GM23338 (cell line): ENCODE data around the gene NLGN1.

Experiments used
- CTCF ChIP-seq, 2 experiments: fragments of 200-600 bp in 1 of 2; sonication (generic) in 1 of 2; conservative IDR thresholded peaks; 2 replicates each; pipeline versions ENCODE4 v1.5.1 to v1.6.1; 2016 to 2017; ENCODE audit warnings: antibody characterized with exemption in 2 of 2, low read depth in 2 of 2, mild to moderate bottlenecking in 2 of 2, moderate library complexity in 1 of 2
- EZH2phosphoT487 ChIP-seq: fragments of 200-600 bp; sonication (generic); IDR thresholded peaks from one replicate; pipeline ENCODE4 v1.8.1; 2018; ENCODE audit warnings: antibody characterized with exemption; ENCODE audit not compliant: unreplicated experiment
- NANOG ChIP-seq: IDR thresholded peaks from 2 replicates; pipeline ENCODE4 v1.6.1; 2016; ENCODE audit warnings: antibody characterized with exemption, borderline replicate concordance

- no peak for TF ChIP-seq EZH2phosphoT487
- no peak for TF ChIP-seq CTCF (conservative IDR thresholded peaks at IDR 0.05; ENCODE audit: low read depth in 2 of 2)
- TF ChIP-seq NANOG, result peak; percentile 83
Measured at GRCh38 chr3:174010907-174011306, 613.4 kb downstream of the NLGN1 start.
